ENCODE results near the gene TOE1.

- TF ChIP-seq, protein P1, sequence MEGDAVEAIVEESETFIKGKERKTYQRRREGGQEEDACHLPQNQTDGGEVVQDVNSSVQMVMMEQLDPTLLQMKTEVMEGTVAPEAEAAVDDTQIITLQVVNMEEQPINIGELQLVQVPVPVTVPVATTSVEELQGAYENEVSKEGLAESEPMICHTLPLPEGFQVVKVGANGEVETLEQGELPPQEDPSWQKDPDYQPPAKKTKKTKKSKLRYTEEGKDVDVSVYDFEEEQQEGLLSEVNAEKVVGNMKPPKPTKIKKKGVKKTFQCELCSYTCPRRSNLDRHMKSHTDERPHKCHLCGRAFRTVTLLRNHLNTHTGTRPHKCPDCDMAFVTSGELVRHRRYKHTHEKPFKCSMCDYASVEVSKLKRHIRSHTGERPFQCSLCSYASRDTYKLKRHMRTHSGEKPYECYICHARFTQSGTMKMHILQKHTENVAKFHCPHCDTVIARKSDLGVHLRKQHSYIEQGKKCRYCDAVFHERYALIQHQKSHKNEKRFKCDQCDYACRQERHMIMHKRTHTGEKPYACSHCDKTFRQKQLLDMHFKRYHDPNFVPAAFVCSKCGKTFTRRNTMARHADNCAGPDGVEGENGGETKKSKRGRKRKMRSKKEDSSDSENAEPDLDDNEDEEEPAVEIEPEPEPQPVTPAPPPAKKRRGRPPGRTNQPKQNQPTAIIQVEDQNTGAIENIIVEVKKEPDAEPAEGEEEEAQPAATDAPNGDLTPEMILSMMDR (conservative IDR thresholded peaks at IDR 0.05; ENCODE audit: low read depth, low read length) = no peak
- no peak for TF ChIP-seq EZH2phosphoT487 (IDR thresholded peaks at IDR 0.05; ENCODE audit: borderline replicate concordance, low read length)
- TF ChIP-seq EZH2 (IDR thresholded peaks at IDR 0.05; ENCODE audit: low read length, unreplicated experiment) = no peak
Measured at GRCh38 chr1:45306319-45306718, 33.7 kb upstream of the TOE1 start.
